HG03060 (cell line): ENCODE measurements around the gene CD300A.
A peak's percentile ranks its signal among the peaks of the same experiment; 100 is the strongest.

Source experiments
- ATAC-seq: cut with Tn5 transposase; IDR thresholded peaks from one replicate; pipeline ENCODE4 v1.9.1; 2021; ENCODE audit warnings: low read depth, moderate number of reproducible peaks; ENCODE audit not compliant: unreplicated experiment

CD300A gene

GRCh38 chr17:74466111-74466827 is at the start of gene CD300A:
CD300A (plus strand) TSS chr17:74466634; CDS start chr17:74466704, 70 bp downstream.
- ATAC-seq = no peak

GRCh38 chr17:74417178-74418045 is 49.0 kb upstream of the CD300A start:
- peak; percentile 52 for ATAC-seq

GRCh38 chr17:74419928-74420411 is 46.5 kb upstream of the CD300A start:
- no peak for ATAC-seq

- ATAC-seq = no peak
Measured at GRCh38 chr17:74424117-74424516, 42.3 kb upstream of the CD300A start.

- ATAC-seq = no peak
Measured at GRCh38 chr17:74424657-74425056, 41.8 kb upstream of the CD300A start.

GRCh38 chr17:74426551-74427047 is 39.8 kb upstream of the CD300A start:
- no peak for ATAC-seq

GRCh38 chr17:74427048-74427762 is 39.2 kb upstream of the CD300A start:
- no peak for ATAC-seq

GRCh38 chr17:74427763-74428153 is 38.7 kb upstream of the CD300A start:
- ATAC-seq = no peak

- ATAC-seq = peak; percentile 5
Measured at GRCh38 chr17:74429604-74430384, 36.6 kb upstream of the CD300A start.

- ATAC-seq = no peak
Measured at GRCh38 chr17:74430385-74430705, 36.1 kb upstream of the CD300A start.

- ATAC-seq = peak; percentile 37
Measured at GRCh38 chr17:74430706-74431567, 35.5 kb upstream of the CD300A start.

- no peak for ATAC-seq
Measured at GRCh38 chr17:74431568-74432423, 34.6 kb upstream of the CD300A start, which contains the start of gene GPRC5C. GPRC5C (plus strand) TSS chr17:74432088; CDS start chr17:74439777, 7,689 bp downstream.

- no peak for ATAC-seq
Measured at GRCh38 chr17:74432424-74432690, 34.1 kb upstream of the CD300A start.

GRCh38 chr17:74432766-74433391 is 33.6 kb upstream of the CD300A start:
- no peak for ATAC-seq

- ATAC-seq = no peak
Measured at GRCh38 chr17:74433421-74434121, 32.9 kb upstream of the CD300A start.

GRCh38 chr17:74435775-74436359 is 30.6 kb upstream of the CD300A start:
- ATAC-seq = no peak

- ATAC-seq = no peak
Measured at GRCh38 chr17:74437702-74438101, 28.7 kb upstream of the CD300A start.
